ENCODE data around the gene CDC14A. TPM values are rescaled to one million over a fixed set of nuclear protein-coding genes. Genes with fewer than 3 reads are reported as not detected.

The CDC14A gene
- polyA plus RNA-seq, 1 of the 3 experiments (the other 2 are of a cell fraction) = 2.2 TPM

- TF ChIP-seq FOXJ3 (CRISPR knock-in tag; IDR thresholded peaks at IDR 0.05) (no peak), MEF2A (IDR thresholded peaks at IDR 0.05; ENCODE audit: borderline replicate concordance, low read depth) (no peak), FOSL2 (IDR thresholded peaks at IDR 0.05; ENCODE audit: borderline replicate concordance, low read depth) (no peak)
Measured at GRCh38 chr1:100343897-100344296, 8.4 kb upstream of the CDC14A start (continued).

GRCh38 chr1:100344774-100345173 lies 7.5 kb upstream of the CDC14A start:
- no peaks in the 10 kb centered on the region for H3K9me3 ChIP-seq
- H3K27me3 ChIP-seq (ENCODE audit: insufficient read depth) = no peaks in the 10 kb centered on the region
- no peaks in the 10 kb centered on the region for H3K79me2 ChIP-seq (ENCODE audit: insufficient read depth)
- no peaks in the 10 kb centered on the region for H4K20me1 ChIP-seq (ENCODE audit: insufficient read depth)
- no peak overlapping the region for H3K9ac ChIP-seq
- no peak for TF ChIP-seq GABPA (IDR thresholded peaks at IDR 0.05; ENCODE audit: low read depth)
- no peak for TF ChIP-seq CHD2 (IDR thresholded peaks at IDR 0.05; ENCODE audit: low read length, partially characterized antibody)
- TF ChIP-seq MAX (IDR thresholded peaks at IDR 0.05; ENCODE audit: low read depth) = no peak
- TF ChIP-seq TAF1 (IDR thresholded peaks at IDR 0.05; ENCODE audit: borderline replicate concordance, low read depth, low read length) = no peak
- TF ChIP-seq YY1 (IDR thresholded peaks at IDR 0.05; ENCODE audit: low read depth) = no peak
- no peak for TF ChIP-seq NRF1 (IDR thresholded peaks at IDR 0.05; ENCODE audit: low read depth, low read length)
- no peak for TF ChIP-seq SMC3 (IDR thresholded peaks at IDR 0.05; ENCODE audit: low read depth, low read length)
- no peak for TF ChIP-seq RAD21 (IDR thresholded peaks at IDR 0.05; ENCODE audit: low read length)
- TF ChIP-seq RCOR1 (IDR thresholded peaks at IDR 0.05; ENCODE audit: low read length) = no peak
- TF ChIP-seq SIN3A (IDR thresholded peaks at IDR 0.05; ENCODE audit: borderline replicate concordance, low read depth, low read length) = no peak
- no peak for TF ChIP-seq IRF3 (IDR thresholded peaks at IDR 0.05; ENCODE audit: low read depth, low read length)
- no peak for TF ChIP-seq RXRA (IDR thresholded peaks at IDR 0.05; ENCODE audit: borderline replicate concordance, low read depth)
- no peak for TF ChIP-seq RFX5 (IDR thresholded peaks at IDR 0.05; ENCODE audit: low read length)
- no peak for TF ChIP-seq FOSL2 (IDR thresholded peaks at IDR 0.05; ENCODE audit: borderline replicate concordance, low read depth)
- no peak for TF ChIP-seq TEAD4 (IDR thresholded peaks at IDR 0.05; ENCODE audit: borderline replicate concordance, insufficient read depth)
- no peak for TF ChIP-seq GATA2 (CRISPR knock-in tag; IDR thresholded peaks at IDR 0.05)
- H3K9me2 ChIP-seq = no peaks in the 10 kb centered on the region
- no peaks in the 10 kb centered on the region for H3K4me1 ChIP-seq (ENCODE audit: control insufficient read depth in 1 of 2, insufficient read depth in 2 of 2, low read depth in 1 of 2, low read length in 1 of 2)
- no peak overlapping the region for H3K4me2 ChIP-seq
- WGBS (ENCODE audit: low lambda C conversion rate) = 92% methylated on average over 2 of the region's 2 CpGs
- H3K4me3 ChIP-seq (ENCODE audit: low read depth in 2 of 2, low read length in 1 of 2) = no peak overlapping the region
- no peak for DNase-seq
- H3K27ac ChIP-seq (ENCODE audit: low read depth in 2 of 2, low read length in 1 of 2) = no peak overlapping the region
- H2AFZ ChIP-seq (ENCODE audit: low read depth) = no peak overlapping the region
- no peaks in the 10 kb centered on the region for H3F3A ChIP-seq (replicated peaks; ENCODE audit: insufficient read depth)
- no peaks in the 10 kb centered on the region for H3K36me3 ChIP-seq (replicated peaks in 1 of 2; ENCODE audit: control insufficient read depth in 1 of 2, insufficient read depth in 2 of 2, low read length in 1 of 2)
- ChIA-PET CTCF (no interaction called here), POLR2A (no interaction called here)

Data from SK-N-SH (cell line).